ENCODE results near the gene TET3. TPM values are rescaled to one million over a fixed set of nuclear protein-coding genes. Genes with fewer than 3 reads are reported as not detected.
A peak's percentile ranks its signal among the peaks of the same experiment; 100 is the strongest.

Gene TET3
- total and polyA plus RNA-seq, 2 of the 4 experiments (the other 2 are of a cell fraction), result 1.6 to 1.8 TPM

- H2AFZ ChIP-seq (replicated peaks; ENCODE audit: low read length, poor library complexity), result peak overlapping the region; percentile 71
- peaks cover 24 to 65% of the 10 kb centered on the region in 2 experiments for H3K79me1 ChIP-seq (ENCODE audit: low read depth in 1 of 2, low read length in 2 of 2)
- CTCF ChIA-PET, result interaction anchor here (0.5 to 0.8 kb wide), 5 partner anchors 14 to 197 kb away, joined by 3 read pairs; no protein-coding TSS in a partner anchor
- no peak overlapping the region for H2BK20ac ChIP-seq (ENCODE audit: low read depth, low read length)
- WGBS, 2 experiments (ENCODE audit: extremely low coverage in 2 of 2, insufficient read length in 1 of 2), result 69% methylated on average over 4 of the region's 24 CpGs; no CpG with 5 or more reads in 1 of the 2 experiments
- no peak overlapping the region for H3K18ac ChIP-seq (ENCODE audit: low read depth, low read length)
- BruUV-seq (replicated peaks), result no TSS peak
- no peak overlapping the region for H2BK5ac ChIP-seq (ENCODE audit: low read depth, low read length, poor library complexity, severe bottlenecking)
- no peaks in the 10 kb centered on the region for H3K27me3 ChIP-seq (ENCODE audit: control insufficient read depth, insufficient read depth, low read length)
- H3K4me2 ChIP-seq (ENCODE audit: low read depth, low read length), result peak overlapping the region; percentile 87
- H2AK9ac ChIP-seq (replicated peaks; ENCODE audit: low read depth, low read length, poor library complexity), result peak overlapping the region; percentile 95
- H3K4me1 ChIP-seq (ENCODE audit: control insufficient read depth, insufficient read depth, low read length), result peaks cover 24% of the 10 kb centered on the region
- no peak overlapping the region for H4K91ac ChIP-seq (ENCODE audit: insufficient read depth, low read depth, low read length)
- dilution Hi-C loops (cut with HindIII; ENCODE audit: low sequenced_read_pairs, unreplicated experiment), result no loop called here
- H3K23ac ChIP-seq (ENCODE audit: low read depth, low read length), result peak overlapping the region; percentile 52; the same call in 1 of the 2 replicates
- peaks cover 5% of the 10 kb centered on the region for H3K36me3 ChIP-seq (ENCODE audit: control insufficient read depth, insufficient read depth, low read length)
- H3K4ac ChIP-seq (ENCODE audit: low read depth, low read length), result no peak overlapping the region
- H3K9me1 ChIP-seq (ENCODE audit: insufficient read depth, low read length), result peaks cover 20% of the 10 kb centered on the region
- H4K5ac ChIP-seq (ENCODE audit: low read depth, low read length), result no peak overlapping the region
- peak overlapping the region; percentile 20; the same call in 1 of the 2 replicates for H2AK5ac ChIP-seq (ENCODE audit: low read depth, low read length)
- H2BK15ac ChIP-seq (ENCODE audit: low read depth, low read length), result no peak overlapping the region
- H2BK120ac ChIP-seq (ENCODE audit: low read depth, low read length), result no peak overlapping the region
- in situ Hi-C loops (cut with MboI; ENCODE audit: low sequenced_read_pairs), result loop anchor here (10.0 kb wide), 1 partner anchor 163 kb away; the partner anchor contains the start of gene STAMBP
- DNase-seq, result peak; percentile 62
- 0 out of 2 replicates have a peak overlapping the region, but pooled peaks have one; percentile 37 for H3K14ac ChIP-seq (replicated peaks; ENCODE audit: low read depth, low read length)
- H3K4me3 ChIP-seq (ENCODE audit: insufficient read depth, low read depth, low read length), result no peak overlapping the region; the same call in 1 of the 2 replicates
- no peaks in the 10 kb centered on the region for H3K9me3 ChIP-seq (ENCODE audit: control insufficient read depth, insufficient read depth, low read length)
- no peak overlapping the region for H3K56ac ChIP-seq (ENCODE audit: extremely low read depth, insufficient read depth, low read length)
- TF ChIP-seq BHLHE40 (IDR thresholded peaks at IDR 0.05; ENCODE audit: low read depth, low read length), result no peak
- TF ChIP-seq NFE2L2 (IDR thresholded peaks at IDR 0.05; ENCODE audit: low read depth, low read length), result no peak
- TF ChIP-seq CTCF (conservative IDR thresholded peaks at IDR 0.05; ENCODE audit: low read depth, low read length), result peak; percentile 41
- TF ChIP-seq RFX5 (IDR thresholded peaks at IDR 0.05; ENCODE audit: low read depth, low read length), result no peak
- peak; percentile 57 for TF ChIP-seq RAD21 (IDR thresholded peaks at IDR 0.05; ENCODE audit: low read length)
- TF ChIP-seq SMC3 (IDR thresholded peaks at IDR 0.05; ENCODE audit: low read depth, low read length), result peak; percentile 28; the same call in 1 of the 2 replicates
- POLR2A ChIA-PET (ENCODE audit: unreplicated experiment), result no interaction called here
- intact Hi-C loops (cut with micrococcal nuclease), result no loop called here
- no peak overlapping the region for H3K9ac ChIP-seq (ENCODE audit: low read depth, low read length)
- ATAC-seq (ENCODE audit: low read depth), result peak; percentile 51
- peaks cover 45% of the 10 kb centered on the region for H4K20me1 ChIP-seq (ENCODE audit: insufficient read depth, low read length)
- no peak overlapping the region for H4K8ac ChIP-seq (ENCODE audit: low read depth in 2 of 2, low read length in 2 of 2)
- no peak overlapping the region for H3K27ac ChIP-seq (ENCODE audit: insufficient read depth, low read length)
Observed at GRCh38 chr2:73987109-73987947, 2.6 kb downstream of the TET3 start.
